Gastroesophageal sphincter (tissue), 3 donors: Measurements from ENCODE around the gene ARL16.

Source experiments
- CTCF ChIP-seq, 4 experiments: fragments of 200-600 bp in 2 of 4; fragments of 450-650 bp in 2 of 4; sonication (generic) in 1 of 4; IDR thresholded peaks; one replicate each; pipeline ENCODE4 v1.5.1; 2017 to 2019; ENCODE audit warnings: antibody characterized with exemption in 4 of 4, mild to moderate bottlenecking in 2 of 4, moderate library complexity in 2 of 4
- POLR2AphosphoS5 ChIP-seq: sonication (generic); formaldehyde crosslinking; IDR thresholded peaks from one replicate; pipeline ENCODE4 v1.6.1; 2017; ENCODE audit warnings: antibody characterized with exemption

GRCh38 chr17:81706232-81706611, 22.6 kb upstream of the ARL16 start:
- TF ChIP-seq POLR2AphosphoS5 (no peak), CTCF (IDR thresholded peaks at IDR 0.05) (no peak)
